ENCODE results near the gene CHD1L. TPM values are rescaled to one million over a fixed set of nuclear protein-coding genes. Genes with fewer than 3 reads are reported as not detected.

The CHD1L gene
- total and polyA plus RNA-seq, 2 of the 4 experiments (the other 2 are of a cell fraction), result 31.2 to 47.5 TPM

GRCh38 chr1:147247656-147248238, 5.3 kb downstream of the CHD1L start:
- Histone ChIP-seq H3K4ac (ENCODE audit: low read depth, low read length) (no peak overlapping the region), H2AK5ac (ENCODE audit: low read depth, low read length) (no peak overlapping the region), H3K4me1 (ENCODE audit: control insufficient read depth, insufficient read depth, low read length) (peaks cover 5% of the 10 kb centered on the region; the same call in 1 of the 2 replicates), H2BK5ac (ENCODE audit: low read depth, low read length, poor library complexity, severe bottlenecking) (no peak overlapping the region), H2AFZ (replicated peaks; ENCODE audit: low read length, poor library complexity) (no peak overlapping the region), H2AK9ac (replicated peaks; ENCODE audit: low read depth, low read length, poor library complexity) (no peak overlapping the region), H3K18ac (ENCODE audit: low read depth, low read length) (no peak overlapping the region), H3K79me1 (ENCODE audit: low read depth in 1 of 2, low read length in 2 of 2) (peaks cover 18 to 51% of the 10 kb centered on the region in 2 experiments), H3K9me1 (ENCODE audit: insufficient read depth, low read length) (peaks cover 11% of the 10 kb centered on the region), H3K14ac (replicated peaks; ENCODE audit: low read depth, low read length) (peak overlapping the region; percentile 39; the same call in 1 of the 2 replicates), H2BK20ac (ENCODE audit: low read depth, low read length) (no peak overlapping the region), H3K4me2 (ENCODE audit: low read depth, low read length) (no peak overlapping the region), H3K4me3 (ENCODE audit: insufficient read depth, low read depth, low read length) (no peak overlapping the region), H2BK15ac (ENCODE audit: low read depth, low read length) (no peak overlapping the region), H4K91ac (ENCODE audit: insufficient read depth, low read depth, low read length) (no peak overlapping the region), H4K20me1 (ENCODE audit: insufficient read depth, low read length) (peaks cover 41% of the 10 kb centered on the region), H3K23ac (ENCODE audit: low read depth, low read length) (0 out of 2 replicates have a peak overlapping the region, but pooled peaks have one; percentile 56), H4K8ac (ENCODE audit: low read depth in 2 of 2, low read length in 2 of 2) (no peak overlapping the region), H3K9ac (ENCODE audit: low read depth, low read length) (no peak overlapping the region), H3K27me3 (ENCODE audit: control insufficient read depth, insufficient read depth, low read length) (no peaks in the 10 kb centered on the region), H4K5ac (ENCODE audit: low read depth, low read length) (no peak overlapping the region), H3K56ac (ENCODE audit: extremely low read depth, insufficient read depth, low read length) (no peak overlapping the region), H3K36me3 (ENCODE audit: control insufficient read depth, insufficient read depth, low read length) (peaks cover 1% of the 10 kb centered on the region; the same call in 1 of the 2 replicates), H2BK120ac (ENCODE audit: low read depth, low read length) (no peak overlapping the region), H3K9me3 (ENCODE audit: control insufficient read depth, insufficient read depth, low read length) (no peaks in the 10 kb centered on the region), H3K27ac (ENCODE audit: insufficient read depth, low read length) (no peak overlapping the region)
- in situ Hi-C loops (cut with MboI; ENCODE audit: low sequenced_read_pairs) (loop anchor here (5.0 kb wide), 1 partner anchor 75 kb away; the partner anchor contains the start of gene PRKAB2), dilution Hi-C loops (cut with HindIII; ENCODE audit: low sequenced_read_pairs, unreplicated experiment) (no loop called here), intact Hi-C loops (cut with micrococcal nuclease) (no loop called here)
- WGBS, 2 experiments (ENCODE audit: extremely low coverage in 2 of 2, insufficient read length in 1 of 2), result no CpG with 5 or more reads among the region's 4 CpGs
- ATAC-seq (ENCODE audit: low read depth) (no peak), DNase-seq (no peak)
- no TSS peak for BruUV-seq (replicated peaks)
- TF ChIP-seq MXI1 (IDR thresholded peaks at IDR 0.05; ENCODE audit: borderline replicate concordance, low read depth, low read length), result no peak
- no peak for TF ChIP-seq MAZ (IDR thresholded peaks at IDR 0.05; ENCODE audit: borderline replicate concordance, low read depth, low read length)
- no peak for TF ChIP-seq CHD1 (IDR thresholded peaks at IDR 0.05; ENCODE audit: low read depth, low read length)
- no peak for TF ChIP-seq NFE2L2 (IDR thresholded peaks at IDR 0.05; ENCODE audit: low read depth, low read length)
- CTCF ChIA-PET, result no interaction called here
- POLR2A ChIA-PET (ENCODE audit: unreplicated experiment), result no interaction called here

Measured in IMR-90 (cell line).